ENCODE measurements around the gene PRSS38.

PRSS38 gene

GRCh38 chr1:227779685-227780084 lies 35.8 kb upstream of the PRSS38 start:
- no peak for DNase-seq

GRCh38 chr1:227780101-227781044 lies 35.1 kb upstream of the PRSS38 start:
- no peak for DNase-seq

DNA sequence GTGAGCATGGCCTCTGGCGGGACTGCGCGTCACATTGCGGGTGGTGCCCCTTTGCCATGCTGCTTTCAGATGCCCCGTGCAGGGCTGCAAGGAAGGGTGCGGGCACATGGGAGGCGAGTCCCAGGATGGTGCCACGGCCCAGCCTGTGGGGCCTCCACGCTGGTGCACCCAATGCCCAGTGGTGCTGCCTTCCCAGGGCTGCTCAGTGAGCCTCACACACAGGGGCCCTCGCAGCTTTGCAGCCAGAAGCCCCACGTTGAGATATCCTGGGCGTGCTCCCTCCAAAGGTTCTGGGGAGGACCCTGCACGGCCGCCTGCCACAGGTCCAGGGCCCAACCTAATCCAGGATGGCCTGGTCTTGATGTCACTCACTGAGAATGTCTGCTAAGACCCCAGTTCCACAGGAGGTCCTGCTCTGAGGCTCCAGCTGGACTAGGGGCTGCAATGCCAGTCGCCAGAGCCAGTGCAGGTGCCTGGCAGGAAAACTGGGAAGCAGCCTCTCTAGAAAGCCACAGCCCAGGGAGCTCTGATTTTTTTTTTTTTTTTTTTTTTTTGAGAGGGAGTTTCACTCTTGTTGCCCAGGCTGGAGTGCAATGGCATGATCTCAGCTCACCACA lies 34.1 kb upstream of the PRSS38 start:
- DNase-seq = no peak

DNA sequence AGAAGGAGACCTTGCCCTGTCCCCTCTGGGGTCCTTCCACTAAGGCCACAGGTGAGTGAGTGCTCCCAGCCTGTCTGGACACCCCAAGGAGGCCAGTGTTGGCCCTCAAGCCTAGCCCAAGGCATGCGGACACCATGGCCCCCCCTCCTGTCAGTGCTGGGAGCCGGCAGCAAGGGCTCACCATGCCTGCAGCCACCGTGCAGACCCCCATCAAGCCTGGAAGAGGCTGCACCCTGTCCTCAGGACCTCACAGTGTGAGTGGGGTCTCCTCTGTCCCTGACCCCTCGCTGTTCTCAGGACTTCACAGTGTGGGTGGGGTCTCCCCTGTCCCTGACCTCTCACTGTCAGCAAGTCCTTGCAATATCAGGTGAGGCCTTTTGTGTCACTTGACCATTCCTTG lies 33.2 kb upstream of the PRSS38 start:
- no peak for DNase-seq

GRCh38 chr1:227785094-227785804 lies 30.2 kb upstream of the PRSS38 start:
- no peak for DNase-seq

- no peak for DNase-seq
These were observed 29.4 kb upstream of the PRSS38 start for GRCh38 chr1:227785805-227786671.

DNA sequence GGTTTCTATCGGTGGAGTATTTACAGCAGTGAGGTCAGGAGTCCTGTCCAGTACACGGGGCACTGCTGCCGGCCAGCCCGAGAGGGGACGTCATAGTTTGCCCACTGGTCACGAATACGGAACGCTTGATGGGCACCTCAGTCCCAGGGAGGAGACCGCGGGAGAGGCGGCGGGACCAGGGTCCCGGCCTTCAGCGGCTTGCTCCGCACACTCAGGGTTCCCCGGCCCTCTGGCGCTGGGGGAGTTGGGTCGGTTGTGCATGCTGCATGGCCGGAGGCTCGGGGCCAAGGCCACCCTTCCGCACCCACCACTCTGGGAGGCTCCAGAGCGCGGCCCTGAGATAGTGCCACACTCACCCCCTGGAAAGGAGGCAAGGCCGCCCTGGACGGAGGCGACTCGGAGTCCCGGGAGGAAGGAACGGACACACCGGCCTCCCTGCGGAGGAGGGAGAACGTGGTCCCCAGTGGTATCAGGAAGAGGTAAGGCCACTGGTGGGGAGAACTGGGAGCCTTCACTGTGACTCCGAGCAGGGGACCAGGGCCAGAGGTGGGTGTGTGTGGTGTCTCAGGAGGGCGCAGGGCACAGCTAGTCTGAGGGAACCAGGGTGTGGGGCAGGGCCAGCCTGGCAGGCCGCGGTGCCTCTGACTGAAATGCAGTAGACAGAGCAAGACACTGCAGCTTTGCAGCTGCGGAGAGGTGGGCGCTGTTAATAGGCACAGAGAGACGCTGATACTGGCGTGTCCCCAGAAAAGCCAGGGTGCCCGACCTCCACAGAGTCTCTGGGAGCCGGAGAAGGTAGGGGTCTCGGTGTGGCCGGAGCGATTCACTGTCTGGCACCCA lies 28.6 kb upstream of the PRSS38 start:
- no peak for DNase-seq

- DNase-seq = peak; percentile 50
These were observed 27.8 kb upstream of the PRSS38 start for GRCh38 chr1:227787513-227788270.

DNA sequence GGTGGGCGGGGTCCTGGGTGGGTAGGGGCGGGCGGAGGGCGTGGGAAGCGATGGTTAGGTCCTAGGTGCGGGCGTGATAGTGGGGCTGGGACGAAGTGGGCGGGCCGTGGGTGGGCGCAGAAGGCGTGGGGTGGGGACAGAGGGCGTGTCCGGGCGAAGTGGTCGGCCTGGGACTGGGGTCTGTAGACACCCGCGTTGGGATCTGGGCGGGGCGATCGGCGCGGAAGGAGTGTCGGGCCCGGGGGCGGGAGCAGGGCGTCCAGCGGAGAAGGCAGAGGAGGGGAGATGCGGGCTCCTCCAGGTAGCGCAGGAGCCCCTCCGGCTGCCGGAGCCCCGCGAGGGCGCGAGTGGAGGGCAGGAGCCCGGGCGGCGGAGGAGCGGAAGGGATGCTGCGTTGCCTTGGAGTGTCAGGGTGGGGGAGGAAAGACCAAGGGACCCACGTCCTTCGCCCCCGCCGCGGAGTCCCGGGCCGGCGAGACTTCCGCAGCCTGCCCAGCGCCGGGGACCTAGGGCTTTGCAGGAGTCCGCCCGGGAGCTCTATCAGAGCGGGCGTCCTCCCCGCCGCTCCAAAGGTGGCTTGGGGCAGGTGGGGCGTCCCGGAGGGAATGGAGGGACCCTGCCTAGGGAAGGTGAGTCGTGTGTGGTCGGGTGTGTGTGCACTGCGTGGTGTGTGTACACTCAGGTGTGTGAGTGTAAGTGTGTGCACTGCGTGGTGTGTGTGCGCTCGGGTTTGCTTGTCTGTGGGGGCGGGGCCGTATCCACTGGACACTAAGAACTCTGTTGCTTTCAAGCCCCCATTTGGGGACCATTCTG lies 27.0 kb upstream of the PRSS38 start:
- peak; percentile 43 for DNase-seq

DNA sequence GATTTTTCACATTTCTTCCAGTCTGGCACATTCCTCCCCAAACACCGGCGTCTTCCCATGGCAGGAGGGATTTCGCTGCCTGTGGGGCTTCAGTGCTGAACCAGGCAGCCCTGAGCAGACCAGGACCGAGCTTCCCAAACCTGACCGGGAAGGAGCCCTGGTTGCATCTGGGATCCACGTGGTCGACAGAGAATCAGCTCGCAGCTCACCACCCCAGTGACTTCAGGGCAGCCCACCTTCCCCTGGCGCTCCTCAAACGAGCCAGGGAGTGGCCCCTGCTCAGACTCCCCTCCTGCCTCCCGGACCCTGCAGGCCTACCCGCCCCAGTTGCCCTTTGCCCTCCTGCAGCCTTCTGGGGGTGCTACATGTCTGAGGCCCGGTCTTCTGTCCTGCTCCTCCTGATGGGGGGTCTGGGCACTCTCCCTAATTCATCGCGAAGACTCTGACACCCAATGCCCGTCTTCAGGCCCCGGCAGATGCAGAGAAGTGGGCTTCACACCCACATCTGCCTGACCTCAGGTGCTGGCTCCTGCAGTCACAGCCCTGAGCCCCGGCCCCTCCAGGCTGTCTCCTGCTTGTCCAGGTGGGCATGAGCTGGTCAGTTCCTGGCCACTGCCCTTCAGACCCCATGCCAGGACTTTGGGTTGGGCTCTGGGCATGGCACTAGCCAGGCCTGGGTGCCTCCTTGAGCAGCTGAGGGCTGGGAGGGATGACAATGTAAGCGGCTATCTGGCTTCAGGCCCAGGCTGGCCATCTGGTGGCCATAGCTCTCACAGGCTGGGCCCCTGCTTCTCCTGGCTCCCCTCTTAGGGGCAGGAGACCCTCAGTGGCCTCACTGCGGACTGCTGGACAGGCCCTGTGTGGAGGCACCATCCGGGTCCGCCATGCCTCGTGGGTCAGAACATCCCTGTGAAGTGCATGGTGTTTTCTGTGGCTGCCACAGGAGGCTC lies 26.1 kb upstream of the PRSS38 start:
- DNase-seq = no peak

- no peak for DNase-seq
These were observed 25.5 kb upstream of the PRSS38 start for GRCh38 chr1:227790034-227790400.

DNA sequence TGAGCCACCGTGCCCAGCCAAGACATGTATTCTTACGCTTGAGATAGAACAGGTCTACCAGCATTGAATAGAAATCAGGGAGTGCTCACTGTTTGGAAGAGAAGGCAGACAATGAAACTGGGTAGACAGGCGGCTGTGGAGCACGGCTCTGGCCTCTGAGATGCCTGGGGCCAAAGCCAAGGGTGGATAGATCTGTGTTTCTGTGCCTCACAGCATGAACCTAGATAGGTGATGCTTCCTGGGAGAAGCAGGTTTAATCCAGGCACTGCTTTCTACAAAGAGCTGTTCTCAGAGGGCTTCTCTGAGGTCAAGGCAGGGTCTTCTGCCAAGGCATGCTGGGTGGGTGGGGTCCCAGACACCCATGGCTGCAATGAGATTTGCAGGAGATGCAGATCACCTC lies 24.6 kb upstream of the PRSS38 start:
- no peak for DNase-seq

DNA sequence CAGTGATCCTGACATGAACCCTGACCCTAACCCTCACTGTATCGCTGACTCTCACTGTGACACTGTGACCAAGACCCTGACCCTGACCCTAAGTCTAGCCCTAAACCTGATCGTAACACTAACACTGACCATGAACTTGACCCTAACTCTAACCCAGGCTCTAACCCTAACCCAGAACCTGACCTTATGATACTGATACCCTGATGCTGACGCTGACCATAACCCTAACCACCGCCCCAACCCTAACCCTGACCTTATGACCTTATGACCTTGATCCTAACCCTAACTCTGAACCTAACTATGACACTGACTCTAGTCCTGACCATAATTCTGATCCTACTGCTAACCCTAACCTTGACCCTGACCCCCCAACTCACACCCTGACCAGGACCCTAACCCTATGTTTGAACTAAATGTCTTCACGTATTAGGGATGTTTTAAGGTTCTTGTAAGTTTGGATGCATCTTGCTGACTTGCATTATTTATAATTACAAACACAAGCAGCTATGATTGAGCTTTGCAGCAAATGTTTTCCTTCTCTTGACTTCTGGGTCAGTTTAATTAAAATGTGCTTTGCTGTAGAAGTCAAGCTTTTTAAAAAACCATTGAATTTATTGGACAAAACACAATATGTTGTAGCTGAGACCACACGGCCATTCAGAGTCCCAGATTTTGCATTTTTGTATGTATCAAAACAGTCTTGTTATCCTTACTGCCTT lies 23.9 kb upstream of the PRSS38 start:
- DNase-seq = no peak

DNA sequence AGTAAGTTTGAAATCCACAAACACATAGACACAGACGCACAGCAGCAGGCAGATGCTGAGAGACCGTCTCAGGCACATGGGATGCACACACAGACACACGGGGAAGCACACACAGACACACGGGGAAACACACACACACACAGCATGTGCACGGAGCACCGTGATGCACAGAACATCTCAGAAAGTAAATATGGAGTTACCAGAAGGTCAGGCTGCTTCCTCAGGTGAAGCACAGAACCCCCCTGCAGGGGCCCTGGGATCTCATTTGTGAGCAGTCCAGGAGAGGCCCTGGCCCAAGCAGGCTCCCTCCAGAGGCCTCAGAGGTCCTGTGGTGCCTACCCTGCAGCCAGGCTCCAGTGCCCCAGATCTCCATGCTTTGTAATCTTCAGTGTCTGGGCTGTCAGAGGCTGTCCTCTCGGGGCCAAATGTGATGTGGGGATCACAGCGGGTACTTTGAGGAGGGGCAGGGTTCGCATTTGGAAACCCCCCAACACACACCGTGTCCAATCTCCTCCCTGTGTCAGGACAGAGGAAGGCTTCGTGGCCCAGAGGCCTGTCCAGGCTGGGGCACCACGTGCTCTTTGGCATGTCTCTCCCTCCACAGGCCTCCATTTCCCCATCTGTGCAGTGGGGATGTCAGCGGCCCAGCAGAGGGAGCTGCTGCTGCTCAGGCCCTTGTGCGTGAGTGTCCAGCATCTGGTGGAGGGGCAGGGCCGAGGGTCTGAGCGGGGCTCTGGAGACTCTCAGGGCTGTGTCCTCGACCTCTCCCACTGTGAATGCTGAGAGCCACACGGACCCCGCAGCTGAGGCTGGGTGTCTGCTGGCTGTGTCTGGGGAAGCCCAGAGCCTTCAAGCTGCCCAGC lies 23.0 kb upstream of the PRSS38 start:
- DNase-seq = no peak

GRCh38 chr1:227793079-227793947 lies 22.2 kb upstream of the PRSS38 start:
- no peak for DNase-seq
